GM18909 (cell line): Measurements from ENCODE around the gene UBE2U.

Experiments used
- ATAC-seq: cut with Tn5 transposase; IDR thresholded peaks from one replicate; pipeline ENCODE4 v1.9.1; 2021; ENCODE audit warnings: mild to moderate bottlenecking; ENCODE audit not compliant: unreplicated experiment, poor library complexity

The UBE2U gene

GRCh38 chr1:64203420-64203819 lies at the start of gene UBE2U:
TSS of gene UBE2U (plus strand) at chr1:64203623. CDS start at chr1:64204051, 428 bp downstream.
- ATAC-seq, result no peak

- ATAC-seq, result no peak
These were observed 48.1 kb upstream of the UBE2U start for GRCh38 chr1:64155278-64155677.

- no peak for ATAC-seq
These were observed 42.0 kb upstream of the UBE2U start for GRCh38 chr1:64161357-64161941.

- ATAC-seq, result no peak
These were observed 41.3 kb upstream of the UBE2U start for GRCh38 chr1:64162151-64162550.

- no peak for ATAC-seq
These were observed 40.6 kb upstream of the UBE2U start for GRCh38 chr1:64162804-64163203.

- no peak for ATAC-seq
These were observed 40.0 kb upstream of the UBE2U start for GRCh38 chr1:64163431-64163830.

GRCh38 chr1:64163970-64164369 lies 39.5 kb upstream of the UBE2U start:
- ATAC-seq, result no peak

- no peak for ATAC-seq
These were observed 36.8 kb upstream of the UBE2U start for GRCh38 chr1:64166629-64167028.

- no peak for ATAC-seq
These were observed 36.2 kb upstream of the UBE2U start for GRCh38 chr1:64167176-64167575.

- ATAC-seq, result no peak
These were observed 32.2 kb upstream of the UBE2U start for GRCh38 chr1:64171246-64171645.

- ATAC-seq, result peak; percentile 72
These were observed 31.6 kb upstream of the UBE2U start for GRCh38 chr1:64171797-64172281.

GRCh38 chr1:64172458-64172983 lies 30.9 kb upstream of the UBE2U start:
- no peak for ATAC-seq

GRCh38 chr1:64173336-64173940 lies 30.0 kb upstream of the UBE2U start:
- ATAC-seq, result no peak

GRCh38 chr1:64175639-64176038 lies 27.8 kb upstream of the UBE2U start:
- ATAC-seq, result no peak

- ATAC-seq, result no peak
These were observed 26.8 kb upstream of the UBE2U start for GRCh38 chr1:64176659-64177058.

- no peak for ATAC-seq
These were observed 23.8 kb upstream of the UBE2U start for GRCh38 chr1:64179588-64179987.

- no peak for ATAC-seq
These were observed 21.2 kb upstream of the UBE2U start for GRCh38 chr1:64182207-64182606.

- no peak for ATAC-seq
These were observed 19.9 kb upstream of the UBE2U start for GRCh38 chr1:64183395-64184002.

GRCh38 chr1:64184003-64184440 lies 19.4 kb upstream of the UBE2U start:
- no peak for ATAC-seq

- ATAC-seq, result no peak
These were observed 17.1 kb upstream of the UBE2U start for GRCh38 chr1:64186138-64186897.

- ATAC-seq, result no peak
These were observed 16.5 kb upstream of the UBE2U start for GRCh38 chr1:64186898-64187280.
